HepG2 (cell line): ENCODE measurements around the gene GFRA1. TPM values are rescaled to one million over a fixed set of nuclear protein-coding genes. Genes with fewer than 3 reads are reported as not detected.

ENCODE experiments used
- ATAC-seq: fragments of 200-7000 bp; cut with Tn5 transposase; 3 replicates; pipeline ENCODE4 v1.9.1; 2020; ENCODE audit warnings: mild to moderate bottlenecking, moderate library complexity
- BruUV-seq: library from RNA; stranded (reverse); fragments of 400-500 nt; replicated peaks from 2 replicates; lab custom pipeline; 2021; lab: Mats Ljungman, UMichigan
- CTCF ChIA-PET: fragments of 300-600 bp; formaldehyde crosslinking; extraction: SDS; loops from one replicate; lab custom pipeline; 2021; ENCODE audit warnings: low total read pairs, inconsistent platforms, low intra/inter-chr PET ratio; lab: Yijun Ruan, JAX
- POLR2A ChIA-PET: fragments of 350-600 bp; sonication (Branson Sonifier 250); formaldehyde crosslinking; loops from one replicate; lab custom pipeline; 2020; ENCODE audit warnings: antibody characterized with exemption, inconsistent platforms; lab: Yijun Ruan, JAX
- DNase-seq: peaks from one replicate; pipeline ENCODE4 v3.0.0-alpha.2; 2015; ENCODE audit warnings: low spot score
- FAIRE-seq: peaks from 3 replicates; lab custom pipeline; 2011; peaks lifted over from hg19 to GRCh38; lab: Jason Lieb, UNC
- H2AFZ ChIP-seq: one replicate; pipeline ENCODE4 v1.6.1; 2011; ENCODE audit warnings: low read length, inconsistent platforms
- H3K27ac ChIP-seq: fragments of 300-600 bp; 3 replicates; pipeline ENCODE4 v1.8.0; 2011; ENCODE audit warnings: mixed run types, mild to moderate bottlenecking, mixed read lengths, low read length, inconsistent platforms; ENCODE audit not compliant: insufficient read depth; ENCODE audit errors: extremely low read length
- H3K27me3 ChIP-seq, 2 experiments: fragments of 200-600 bp in 1 of 2; 2 replicates in 1 of 2; 3 replicates in 1 of 2; pipeline versions ENCODE4 v1.6.0 to v1.8.0; 2011; ENCODE audit warnings: low read length in 2 of 2, mild to moderate bottlenecking in 2 of 2, moderate library complexity in 2 of 2, inconsistent platforms in 1 of 2; ENCODE audit not compliant: insufficient read depth in 2 of 2, control insufficient read depth in 1 of 2
- H3K36me3 ChIP-seq, 2 experiments: fragments of 200-600 bp in 1 of 2; replicated peaks in 1 of 2; 2 replicates in 1 of 2; 3 replicates in 1 of 2; pipeline versions ENCODE4 v1.5.1 to v1.8.0; 2011; ENCODE audit warnings: low read length in 2 of 2, inconsistent platforms in 1 of 2; ENCODE audit not compliant: insufficient read depth in 2 of 2, control insufficient read depth in 1 of 2
- H3K4me1 ChIP-seq: 2 replicates; pipeline ENCODE4 v1.5.1; 2012; ENCODE audit warnings: low read length, inconsistent platforms; ENCODE audit not compliant: insufficient read depth
- H3K4me2 ChIP-seq: 2 replicates; pipeline ENCODE4 v1.6.0; 2011; ENCODE audit warnings: low read depth, low read length, inconsistent platforms
- H3K4me3 ChIP-seq, 3 experiments: fragments of 200-600 bp in 1 of 3; sonication (generic), shearing (Covaris generic) in 1 of 3; replicated peaks in 1 of 3; 2 replicates each; pipeline ENCODE4 v1.5.1; 2011 to 2016; ENCODE audit warnings: low read length in 3 of 3, inconsistent platforms in 2 of 3, low read depth in 2 of 3, mild to moderate bottlenecking in 2 of 3, control low read depth in 1 of 3, mixed read lengths in 1 of 3; ENCODE audit not compliant: insufficient read depth in 1 of 3
- H3K79me2 ChIP-seq: one replicate; pipeline ENCODE4 v1.6.1; 2011; ENCODE audit warnings: low read length, inconsistent platforms; ENCODE audit not compliant: insufficient read depth
- H3K9ac ChIP-seq: 2 replicates; pipeline ENCODE4 v1.6.0; 2011; ENCODE audit warnings: mild to moderate bottlenecking, low read depth, low read length, inconsistent platforms; ENCODE audit not compliant: insufficient read depth
- H3K9me3 ChIP-seq: 2 replicates; pipeline ENCODE4 v1.5.1; 2012; ENCODE audit warnings: mild to moderate bottlenecking, low read length
- H4K20me1 ChIP-seq: 2 replicates; pipeline ENCODE4 v1.6.0; 2011; ENCODE audit warnings: inconsistent platforms, mild to moderate bottlenecking, low read length, moderate library complexity; ENCODE audit not compliant: insufficient read depth
- HIVEP1 ChIP-seq: sonication (generic); formaldehyde crosslinking; IDR thresholded peaks from 2 replicates; pipeline ENCODE4 v1.4.0; 2020; ENCODE audit warnings: mild to moderate bottlenecking, missing genetic modification reagents
- KLF15 ChIP-seq: sonication (generic); formaldehyde crosslinking; IDR thresholded peaks from 2 replicates; pipeline ENCODE4 v1.8.1; 2023; ENCODE audit warnings: borderline replicate concordance, mild to moderate bottlenecking, inconsistent platforms, missing genetic modification reagents, mixed read lengths
- MYC ChIP-seq: sonication (generic); formaldehyde crosslinking; IDR thresholded peaks from 2 replicates; pipeline ENCODE4 v1.9.0; 2021; ENCODE audit warnings: missing genetic modification reagents, borderline replicate concordance
- ZBTB1 ChIP-seq: sonication (generic); formaldehyde crosslinking; IDR thresholded peaks from 2 replicates; pipeline ENCODE4 v1.4.0; 2020; ENCODE audit warnings: missing genetic modification reagents, borderline replicate concordance
- ZBTB26 ChIP-seq: IDR thresholded peaks from 2 replicates; pipeline ENCODE4 v1.6.1; 2016; ENCODE audit warnings: missing compliant biosample characterization, missing genetic modification reagents, borderline replicate concordance
- ZBTB46 ChIP-seq: sonication (generic); formaldehyde crosslinking; IDR thresholded peaks from 2 replicates; pipeline ENCODE4 v1.4.0; 2020; ENCODE audit warnings: mild to moderate bottlenecking, missing genetic modification reagents, borderline replicate concordance
- ZNF292 ChIP-seq: sonication (generic); formaldehyde crosslinking; IDR thresholded peaks from 2 replicates; pipeline ENCODE4 v1.8.1; 2022; ENCODE audit warnings: mild to moderate bottlenecking, low read depth, missing genetic modification reagents, borderline replicate concordance
- ZNF331 ChIP-seq: sonication (generic); formaldehyde crosslinking; IDR thresholded peaks from 2 replicates; pipeline ENCODE4 v1.4.0; 2020; ENCODE audit warnings: missing genetic modification reagents
- ZNF652 ChIP-seq: IDR thresholded peaks from 2 replicates; pipeline ENCODE4 v1.6.1; 2016; ENCODE audit warnings: low read depth, borderline replicate concordance
- ZNF660 ChIP-seq: sonication (generic); formaldehyde crosslinking; IDR thresholded peaks from 2 replicates; pipeline ENCODE4 v1.5.1; 2020; ENCODE audit warnings: mild to moderate bottlenecking, low read depth, missing genetic modification reagents, borderline replicate concordance
- ZNF749 ChIP-seq: sonication (generic); formaldehyde crosslinking; IDR thresholded peaks from 2 replicates; pipeline ENCODE4 v1.8.0; 2022; ENCODE audit warnings: mild to moderate bottlenecking, missing genetic modification reagents, moderate library complexity, borderline replicate concordance
- WGBS: methylation state at CpG from one replicate; pipeline ENCODE4 v1.1.6; 2017; ENCODE audit warnings: low lambda C conversion rate; 5-methylcytosine and 5-hydroxymethylcytosine counted together
- in situ Hi-C: cut with HindIII; loops from 2 replicates; pipeline ENCODE4 v1.10.0; 2017; ENCODE audit warnings: low pct_unique_long_range_greater_than_20kb; ENCODE audit not compliant: extremely low pct_ligation_motif_present
- intact Hi-C: fragments of 100-400 bp; cut with micrococcal nuclease; formaldehyde crosslinking; loops from one replicate; pipeline ENCODE4 v1.10.0; 2022; ENCODE audit not compliant: unreplicated experiment
- polyA plus RNA-seq, 8 experiments: library from polyadenylated mRNA; depleted of rRNA in 3 of 8; stranded (reverse) in 7 of 8; unstranded in 1 of 8; fragments of >200 nt; fragmentation: Illumina TruSeq in 4 of 8; extraction: Trizol in 4 of 8; gene quantifications; 2 replicates each; pipeline versions ENCODE4 v1.2.1 to v1.2.3, GENCODE V29; 2011 to 2016; ENCODE audit warnings: low read depth in 4 of 8, missing spikeins in 1 of 8, mixed read lengths in 1 of 8; ENCODE audit not compliant: insufficient read depth in 1 of 8
- total RNA-seq, 5 experiments: library from RNA; depleted of rRNA; stranded (reverse); fragments of >200 nt; fragmentation: Illumina TruSeq; extraction: Trizol; gene quantifications; 2 replicates each; pipeline ENCODE4 v1.2.3, GENCODE V29; 2016; ENCODE audit warnings: low read depth in 1 of 5

The GFRA1 gene
- total and polyA plus RNA-seq, 2 of the 13 experiments (the other 11 are each of a cell fraction or from before 2014, with no cell fraction given): not detected

- ChIA-PET CTCF (no interaction called here), POLR2A (no interaction called here)
- Histone ChIP-seq H3K36me3 (no peaks in the 10 kb centered on the region), H2AFZ (no peak overlapping the region), H3K27ac (no peak overlapping the region), H3K27me3 (no peaks in the 10 kb centered on the region; a peak in 1 of 5 replicates), H3K9ac (no peak overlapping the region), H3K4me3 (no peak overlapping the region), H3K4me2 (no peak overlapping the region), H3K79me2 (no peaks in the 10 kb centered on the region), H4K20me1 (no peaks in the 10 kb centered on the region), H3K9me3 (no peaks in the 10 kb centered on the region), H3K4me1 (no peaks in the 10 kb centered on the region)
- WGBS: 25% methylated on average over 13 of the region's 13 CpGs
- DNase-seq (no peak), ATAC-seq (no peak), FAIRE-seq (no peak)
- in situ Hi-C loops (no loop called here), intact Hi-C loops (no loop called here)
- no peak for TF ChIP-seq ZBTB26 (CRISPR knock-in tag)
- TF ChIP-seq ZNF749 (CRISPR knock-in tag): no peak
- TF ChIP-seq ZBTB46 (CRISPR knock-in tag): no peak
- TF ChIP-seq ZNF652: no peak
- TF ChIP-seq ZNF331 (CRISPR knock-in tag): no peak
- no peak for TF ChIP-seq KLF15 (CRISPR knock-in tag)
- no peak for TF ChIP-seq ZNF292 (CRISPR knock-in tag)
- TF ChIP-seq ZBTB1: no peak
- TF ChIP-seq MYC (CRISPR knock-in tag): no peak
- TF ChIP-seq ZNF660 (CRISPR knock-in tag): no peak
- no peak for TF ChIP-seq HIVEP1
- no TSS peak for BruUV-seq
Observed at GRCh38 chr10:116096526-116096925, 176.5 kb downstream of the GFRA1 start.
